ENCODE results near the gene SLC44A1. TPM values are rescaled to one million over a fixed set of nuclear protein-coding genes. Genes with fewer than 3 reads are reported as not detected.
A peak's percentile ranks its signal among the peaks of the same experiment; 100 is the strongest.

The SLC44A1 gene
- polyA plus RNA-seq, 3 donors from 2014 or later: 13.1 to 30.9 (median 25.0) TPM

GRCh38 chr9:105330201-105330600 is 85.8 kb downstream of the SLC44A1 start:
- no peaks in the 10 kb centered on the region for H3K4me1 Mint-ChIP-seq
- H3K27me3 Mint-ChIP-seq (ENCODE audit: low read depth in 3 of 3): peaks cover 0 to 1% (median 0%) of the 10 kb centered on the region in 3 donors
- H3K27ac Mint-ChIP-seq: no peak overlapping the region
- peaks cover 0 to 4% (median 4%) of the 10 kb centered on the region in 3 donors for H3K36me3 Mint-ChIP-seq
- no peaks in the 10 kb centered on the region for H3K9me3 Mint-ChIP-seq
- no peak overlapping the region for H3K4me3 Mint-ChIP-seq
- DNase-seq: no peak

- no peak overlapping the region for H3K4me3 Mint-ChIP-seq
- no peak for DNase-seq
- H3K9me3 Mint-ChIP-seq: no peaks in the 10 kb centered on the region
- H3K4me1 Mint-ChIP-seq: no peaks in the 10 kb centered on the region
- H3K27ac Mint-ChIP-seq: no peak overlapping the region
- H3K27me3 Mint-ChIP-seq (ENCODE audit: low read depth in 3 of 3): peaks cover 0 to 1% (median 0%) of the 10 kb centered on the region in 3 donors
- peaks cover 0 to 7% (median 4%) of the 10 kb centered on the region in 3 donors for H3K36me3 Mint-ChIP-seq
Measured at GRCh38 chr9:105330755-105331154, 86.3 kb downstream of the SLC44A1 start.

- Mint-ChIP-seq H3K4me1 (no peaks in the 10 kb centered on the region), H3K27me3 (ENCODE audit: low read depth in 3 of 3) (peaks cover 0 to 1% (median 0%) of the 10 kb centered on the region in 3 donors), H3K4me3 (no peak overlapping the region), H3K9me3 (no peaks in the 10 kb centered on the region), H3K36me3 (peaks cover 2 to 9% (median 4%) of the 10 kb centered on the region in 3 donors), H3K27ac (no peak overlapping the region)
- no peak for DNase-seq
Measured at GRCh38 chr9:105331160-105331559, 86.7 kb downstream of the SLC44A1 start.

- H3K27ac Mint-ChIP-seq: no peak overlapping the region
- peaks cover 0 to 1% (median 0%) of the 10 kb centered on the region in 3 donors for H3K27me3 Mint-ChIP-seq (ENCODE audit: low read depth in 3 of 3)
- no peaks in the 10 kb centered on the region for H3K4me1 Mint-ChIP-seq
- DNase-seq: no peak
- H3K4me3 Mint-ChIP-seq: no peak overlapping the region
- H3K9me3 Mint-ChIP-seq: no peaks in the 10 kb centered on the region
- H3K36me3 Mint-ChIP-seq: peaks cover 3 to 11% (median 3%) of the 10 kb centered on the region in 3 donors
Measured at GRCh38 chr9:105331755-105332154, 87.3 kb downstream of the SLC44A1 start.

GRCh38 chr9:105332471-105332870 is 88.0 kb downstream of the SLC44A1 start:
- Mint-ChIP-seq H3K27ac (no peak overlapping the region), H3K27me3 (ENCODE audit: low read depth in 3 of 3) (peaks cover 0 to 1% (median 0%) of the 10 kb centered on the region in 3 donors), H3K9me3 (no peaks in the 10 kb centered on the region), H3K4me3 (no peak overlapping the region), H3K4me1 (no peaks in the 10 kb centered on the region), H3K36me3 (peaks cover 7 to 16% (median 8%) of the 10 kb centered on the region in 3 donors)
- no peak for DNase-seq

- DNase-seq: no peak
- Mint-ChIP-seq H3K27me3 (ENCODE audit: low read depth in 3 of 3) (peaks cover 0 to 1% (median 0%) of the 10 kb centered on the region in 3 donors), H3K27ac (no peak overlapping the region), H3K4me1 (no peaks in the 10 kb centered on the region), H3K9me3 (no peaks in the 10 kb centered on the region), H3K36me3 (peaks cover 10 to 17% (median 12%) of the 10 kb centered on the region in 3 donors), H3K4me3 (no peak overlapping the region)
Measured at GRCh38 chr9:105333076-105333475, 88.6 kb downstream of the SLC44A1 start.

GRCh38 chr9:105333811-105334210 is 89.4 kb downstream of the SLC44A1 start:
- no peak for DNase-seq
- Mint-ChIP-seq H3K27me3 (ENCODE audit: low read depth in 3 of 3) (peaks cover 0 to 1% (median 0%) of the 10 kb centered on the region in 3 donors), H3K4me1 (no peaks in the 10 kb centered on the region)

GRCh38 chr9:105338308-105338707 is 93.9 kb downstream of the SLC44A1 start:
- Mint-ChIP-seq H3K27ac (no peak overlapping the region), H3K9me3 (no peaks in the 10 kb centered on the region), H3K4me1 (peaks cover 13 to 15% of the 10 kb centered on the region in 2 donors), H3K36me3 (peaks cover 10 to 17% (median 12%) of the 10 kb centered on the region in 3 donors), H3K27me3 (ENCODE audit: low read depth in 3 of 3) (peaks cover 0 to 1% (median 0%) of the 10 kb centered on the region in 3 donors), H3K4me3 (no peak overlapping the region)
- no peak for DNase-seq

More at GRCh38 chr9:105333811-105334210, 89.4 kb downstream of the SLC44A1 start:
- Mint-ChIP-seq H3K4me3 (no peak overlapping the region), H3K36me3 (peaks cover 10 to 17% (median 12%) of the 10 kb centered on the region in 3 donors), H3K27ac (no peak overlapping the region), H3K9me3 (no peaks in the 10 kb centered on the region)

- H3K36me3 Mint-ChIP-seq: peaks cover 10 to 17% (median 12%) of the 10 kb centered on the region in 3 donors
- peaks cover 13 to 15% of the 10 kb centered on the region in 2 donors for H3K4me1 Mint-ChIP-seq
- no peak overlapping the region for H3K27ac Mint-ChIP-seq
- H3K4me3 Mint-ChIP-seq: no peak overlapping the region
- H3K27me3 Mint-ChIP-seq (ENCODE audit: low read depth in 3 of 3): no peaks in the 10 kb centered on the region
- no peaks in the 10 kb centered on the region for H3K9me3 Mint-ChIP-seq
- DNase-seq: no peak
Measured at GRCh38 chr9:105339849-105340248, 95.4 kb downstream of the SLC44A1 start.

GRCh38 chr9:105341434-105342146 is 97.1 kb downstream of the SLC44A1 start:
- DNase-seq: peak; percentile 0 to 19 (median 2)
- Mint-ChIP-seq H3K27ac (peak overlapping the region; percentile 12 to 62 (median 39)), H3K9me3 (no peaks in the 10 kb centered on the region)

GRCh38 chr9:105342147-105342505 is 97.7 kb downstream of the SLC44A1 start:
- no peak for DNase-seq
- Mint-ChIP-seq H3K27me3 (ENCODE audit: low read depth in 3 of 3) (no peaks in the 10 kb centered on the region), H3K4me1 (peaks cover 13 to 15% of the 10 kb centered on the region in 2 donors), H3K27ac (peak overlapping the region in 4 of 6 donors; percentile 32 to 59 (median 41)), H3K9me3 (peaks cover 0 to 1% (median 0%) of the 10 kb centered on the region in 6 donors), H3K4me3 (peak overlapping the region; percentile 36 to 66 (median 60)), H3K36me3 (peaks cover 5 to 7% (median 7%) of the 10 kb centered on the region in 3 donors)

More at GRCh38 chr9:105341434-105342146, 97.1 kb downstream of the SLC44A1 start:
- Mint-ChIP-seq H3K36me3 (peaks cover 9 to 10% (median 10%) of the 10 kb centered on the region in 3 donors), H3K4me3 (peak overlapping the region; percentile 36 to 66 (median 60)), H3K27me3 (ENCODE audit: low read depth in 3 of 3) (no peaks in the 10 kb centered on the region), H3K4me1 (peaks cover 13 to 15% of the 10 kb centered on the region in 2 donors)

GRCh38 chr9:105344283-105344682 is 99.8 kb downstream of the SLC44A1 start:
- H3K4me3 Mint-ChIP-seq: no peak overlapping the region
- H3K27me3 Mint-ChIP-seq (ENCODE audit: low read depth in 3 of 3): no peaks in the 10 kb centered on the region
- H3K36me3 Mint-ChIP-seq: no peaks in the 10 kb centered on the region
- peaks cover 0 to 1% (median 0%) of the 10 kb centered on the region in 6 donors for H3K9me3 Mint-ChIP-seq
- peaks cover 13 to 15% of the 10 kb centered on the region in 2 donors for H3K4me1 Mint-ChIP-seq
- DNase-seq: no peak
- H3K27ac Mint-ChIP-seq: no peak overlapping the region

GRCh38 chr9:105345626-105346025 is 101.2 kb downstream of the SLC44A1 start:
- Mint-ChIP-seq H3K4me3 (no peak overlapping the region), H3K36me3 (peaks cover 1 to 5% (median 4%) of the 10 kb centered on the region in 3 donors), H3K27me3 (ENCODE audit: low read depth in 3 of 3) (no peaks in the 10 kb centered on the region), H3K4me1 (peaks cover 13 to 15% of the 10 kb centered on the region in 2 donors), H3K9me3 (peaks cover 0 to 1% (median 0%) of the 10 kb centered on the region in 6 donors), H3K27ac (no peak overlapping the region)
- no peak for DNase-seq

GRCh38 chr9:105346273-105346672 is 101.8 kb downstream of the SLC44A1 start:
- peaks cover 0 to 1% (median 0%) of the 10 kb centered on the region in 6 donors for H3K9me3 Mint-ChIP-seq
- H3K36me3 Mint-ChIP-seq: peaks cover 4 to 8% (median 4%) of the 10 kb centered on the region in 3 donors
- no peak overlapping the region for H3K27ac Mint-ChIP-seq
- peaks cover 13 to 15% of the 10 kb centered on the region in 2 donors for H3K4me1 Mint-ChIP-seq
- no peak overlapping the region for H3K4me3 Mint-ChIP-seq
- H3K27me3 Mint-ChIP-seq (ENCODE audit: low read depth in 3 of 3): no peaks in the 10 kb centered on the region
- DNase-seq: no peak

Measured in immature natural killer cell (primary cell).